Measurements from ENCODE around the gene RAB40C. TPM values are rescaled to one million over a fixed set of nuclear protein-coding genes. Genes with fewer than 3 reads are reported as not detected.

Gene RAB40C
- total and polyA plus RNA-seq, 2 donors: 20.1 to 43.3 TPM

GRCh38 chr16:632486-633335 is 42.8 kb downstream of the RAB40C start:
- H3K36me3 ChIP-seq (ENCODE audit: control insufficient read depth in 2 of 2, insufficient read depth in 2 of 2, low read length in 1 of 2): peaks cover 13 to 34% of the 10 kb centered on the region in 2 donors
- peaks cover 0 to 15% of the 10 kb centered on the region in 2 donors for H3K27me3 ChIP-seq (ENCODE audit: control insufficient read depth in 2 of 2, insufficient read depth in 1 of 2, low read length in 1 of 2)
- no peak overlapping the region for H3K27ac ChIP-seq (ENCODE audit: low read depth in 1 of 2, low read length in 1 of 2)
- peaks cover 7 to 31% of the 10 kb centered on the region in 2 donors for H3K4me1 ChIP-seq (ENCODE audit: control insufficient read depth in 2 of 2, insufficient read depth in 2 of 2, low read length in 2 of 2)
- H3K9me3 ChIP-seq (ENCODE audit: control insufficient read depth in 2 of 2, insufficient read depth in 1 of 2, low read length in 1 of 2): peaks cover 0 to 6% of the 10 kb centered on the region in 2 donors
- no peak overlapping the region for H3K4me3 ChIP-seq (ENCODE audit: low read length in 2 of 2)
- WGBS: 97% methylated on average over 67 of the region's 67 CpGs
- DNase-seq (ENCODE audit: low read depth in 6 of 9, low spot score in 9 of 9): no peak

DNA sequence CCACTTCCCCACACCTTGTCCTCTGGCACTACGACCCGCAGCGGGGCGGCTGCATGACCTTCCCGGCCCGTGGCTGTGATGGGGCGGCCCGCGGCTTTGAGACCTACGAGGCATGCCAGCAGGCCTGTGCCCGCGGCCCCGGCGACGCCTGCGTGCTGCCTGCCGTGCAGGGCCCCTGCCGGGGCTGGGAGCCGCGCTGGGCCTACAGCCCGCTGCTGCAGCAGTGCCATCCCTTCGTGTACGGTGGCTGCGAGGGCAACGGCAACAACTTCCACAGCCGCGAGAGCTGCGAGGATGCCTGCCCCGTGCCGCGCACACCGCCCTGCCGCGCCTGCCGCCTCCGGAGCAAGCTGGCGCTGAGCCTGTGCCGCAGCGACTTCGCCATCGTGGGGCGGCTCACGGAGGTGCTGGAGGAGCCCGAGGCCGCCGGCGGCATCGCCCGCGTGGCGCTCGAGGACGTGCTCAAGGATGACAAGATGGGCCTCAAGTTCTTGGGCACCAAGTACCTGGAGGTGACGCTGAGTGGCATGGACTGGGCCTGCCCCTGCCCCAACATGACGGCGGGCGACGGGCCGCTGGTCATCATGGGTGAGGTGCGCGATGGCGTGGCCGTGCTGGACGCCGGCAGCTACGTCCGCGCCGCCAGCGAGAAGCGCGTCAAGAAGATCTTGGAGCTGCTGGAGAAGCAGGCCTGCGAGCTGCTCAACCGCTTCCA is 43.6 kb downstream of the RAB40C start:
- H3K4me1 ChIP-seq (ENCODE audit: control insufficient read depth in 2 of 2, insufficient read depth in 2 of 2, low read length in 2 of 2): peaks cover 7 to 31% of the 10 kb centered on the region in 2 donors
- no peak overlapping the region for H3K4me3 ChIP-seq (ENCODE audit: low read length in 2 of 2)
- H3K27ac ChIP-seq (ENCODE audit: low read depth in 1 of 2, low read length in 1 of 2): no peak overlapping the region
- peaks cover 0 to 15% of the 10 kb centered on the region in 2 donors for H3K27me3 ChIP-seq (ENCODE audit: control insufficient read depth in 2 of 2, insufficient read depth in 1 of 2, low read length in 1 of 2)
- H3K36me3 ChIP-seq (ENCODE audit: control insufficient read depth in 2 of 2, insufficient read depth in 2 of 2, low read length in 1 of 2): peaks cover 6 to 26% of the 10 kb centered on the region in 2 donors
- no peak for DNase-seq (ENCODE audit: low read depth in 6 of 9, low spot score in 9 of 9)
- 99% methylated on average over 74 of the region's 74 CpGs for WGBS
- peaks cover 0 to 6% of the 10 kb centered on the region in 2 donors for H3K9me3 ChIP-seq (ENCODE audit: control insufficient read depth in 2 of 2, insufficient read depth in 1 of 2, low read length in 1 of 2)

- H3K4me1 ChIP-seq (ENCODE audit: control insufficient read depth in 2 of 2, insufficient read depth in 2 of 2, low read length in 2 of 2): peaks cover 7 to 31% of the 10 kb centered on the region in 2 donors
- no peak for DNase-seq (ENCODE audit: low read depth in 6 of 9, low spot score in 9 of 9)
- no peak overlapping the region for H3K4me3 ChIP-seq (ENCODE audit: low read length in 2 of 2)
- H3K36me3 ChIP-seq (ENCODE audit: control insufficient read depth in 2 of 2, insufficient read depth in 2 of 2, low read length in 1 of 2): peaks cover 6 to 20% of the 10 kb centered on the region in 2 donors
- H3K9me3 ChIP-seq (ENCODE audit: control insufficient read depth in 2 of 2, insufficient read depth in 1 of 2, low read length in 1 of 2): peaks cover 0 to 6% of the 10 kb centered on the region in 2 donors
- WGBS: 98% methylated on average over 22 of the region's 22 CpGs
- no peak overlapping the region for H3K27ac ChIP-seq (ENCODE audit: low read depth in 1 of 2, low read length in 1 of 2)
- H3K27me3 ChIP-seq (ENCODE audit: control insufficient read depth in 2 of 2, insufficient read depth in 1 of 2, low read length in 1 of 2): peaks cover 0 to 15% of the 10 kb centered on the region in 2 donors
Measured at GRCh38 chr16:634051-634670, 44.3 kb downstream of the RAB40C start.

- peaks cover 0 to 6% of the 10 kb centered on the region in 2 donors for H3K9me3 ChIP-seq (ENCODE audit: control insufficient read depth in 2 of 2, insufficient read depth in 1 of 2, low read length in 1 of 2)
- H3K27me3 ChIP-seq (ENCODE audit: control insufficient read depth in 2 of 2, insufficient read depth in 1 of 2, low read length in 1 of 2): peaks cover 0 to 14% of the 10 kb centered on the region in 2 donors
- no peak overlapping the region for H3K27ac ChIP-seq (ENCODE audit: low read depth in 1 of 2, low read length in 1 of 2)
- peaks cover 6 to 16% of the 10 kb centered on the region in 2 donors for H3K36me3 ChIP-seq (ENCODE audit: control insufficient read depth in 2 of 2, insufficient read depth in 2 of 2, low read length in 1 of 2)
- 95% methylated on average over 7 of the region's 7 CpGs for WGBS
- peaks cover 7 to 31% of the 10 kb centered on the region in 2 donors for H3K4me1 ChIP-seq (ENCODE audit: control insufficient read depth in 2 of 2, insufficient read depth in 2 of 2, low read length in 2 of 2)
- no peak for DNase-seq (ENCODE audit: low read depth in 6 of 9, low spot score in 9 of 9)
- H3K4me3 ChIP-seq (ENCODE audit: low read length in 2 of 2): no peak overlapping the region
Measured at GRCh38 chr16:634996-635395, 45.1 kb downstream of the RAB40C start.

GRCh38 chr16:635573-636205 is 45.8 kb downstream of the RAB40C start:
- Histone ChIP-seq H3K4me3 (ENCODE audit: low read length in 2 of 2) (peak overlapping the region; percentile 88 to 93), H3K36me3 (ENCODE audit: control insufficient read depth in 2 of 2, insufficient read depth in 2 of 2, low read length in 1 of 2) (peaks cover 6 to 16% of the 10 kb centered on the region in 2 donors), H3K4me1 (ENCODE audit: control insufficient read depth in 2 of 2, insufficient read depth in 2 of 2, low read length in 2 of 2) (peaks cover 7 to 26% of the 10 kb centered on the region in 2 donors), H3K27me3 (ENCODE audit: control insufficient read depth in 2 of 2, insufficient read depth in 1 of 2, low read length in 1 of 2) (peaks cover 2 to 12% of the 10 kb centered on the region in 2 donors), H3K9me3 (ENCODE audit: control insufficient read depth in 2 of 2, insufficient read depth in 1 of 2, low read length in 1 of 2) (peaks cover 0 to 6% of the 10 kb centered on the region in 2 donors), H3K27ac (ENCODE audit: low read depth in 1 of 2, low read length in 1 of 2) (peak overlapping the region in 1 of 2 donors; percentile 53)
- 6% methylated on average over 55 of the region's 55 CpGs for WGBS
- DNase-seq (ENCODE audit: low read depth in 6 of 9, low spot score in 9 of 9): no peak

DNA sequence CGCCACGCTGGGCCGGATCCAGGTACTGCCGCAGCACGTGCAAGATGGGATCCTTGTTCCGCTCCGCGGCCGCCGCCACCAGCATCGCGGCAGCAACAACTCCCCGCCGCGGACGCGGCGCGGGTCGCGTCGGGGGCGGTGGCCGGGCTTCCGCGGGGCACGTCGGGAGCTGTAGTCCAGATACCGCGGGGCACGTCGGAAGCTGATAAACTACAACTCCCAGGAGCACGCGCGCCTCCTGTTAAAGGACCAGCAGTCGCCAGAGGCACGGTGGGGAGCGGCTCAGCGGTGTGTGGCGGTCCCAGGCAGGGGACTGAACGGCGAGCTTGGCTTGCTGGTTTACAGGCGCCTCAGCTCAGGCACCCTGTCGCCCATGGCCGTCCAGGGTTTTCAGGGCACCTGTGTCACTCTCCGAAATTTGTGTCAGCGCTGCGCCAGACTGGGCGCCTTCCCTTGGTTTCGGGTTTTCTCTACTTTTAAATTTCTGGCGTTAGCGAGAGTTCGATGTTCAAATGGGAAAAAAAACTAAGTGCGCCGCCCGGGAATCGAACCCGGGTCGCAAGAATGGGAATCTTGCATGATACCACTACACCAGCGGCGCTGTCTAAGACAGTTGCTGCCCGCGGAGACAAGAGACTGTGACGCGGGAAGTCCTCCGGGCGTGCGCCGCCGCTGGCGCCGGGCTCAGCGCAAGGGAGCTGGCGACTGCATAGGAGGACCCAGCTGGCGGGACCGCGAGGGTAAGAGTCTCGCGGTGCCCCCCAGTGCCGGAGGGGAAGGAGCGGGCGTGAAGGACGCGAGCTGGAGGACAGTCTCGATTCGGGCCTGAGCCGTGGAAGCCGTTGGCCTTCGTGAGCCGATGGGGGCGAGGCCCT is 46.6 kb downstream of the RAB40C start, which contains the start of gene METTL26:
Gene METTL26 (minus strand): TSS at position 100 of the 875 bp plus-strand sequence. CDS start 15 bp downstream, at position 85.
- peaks cover 0 to 6% of the 10 kb centered on the region in 2 donors for H3K9me3 ChIP-seq (ENCODE audit: control insufficient read depth in 2 of 2, insufficient read depth in 1 of 2, low read length in 1 of 2)
- H3K27ac ChIP-seq (ENCODE audit: low read depth in 1 of 2, low read length in 1 of 2): peak within 1 kb of the TSS; percentile 98 to 100
- peaks cover 5 to 13% of the 10 kb centered on the region in 2 donors for H3K27me3 ChIP-seq (ENCODE audit: control insufficient read depth in 2 of 2, insufficient read depth in 1 of 2, low read length in 1 of 2)
- peak; percentile 79 to 97 (median 91) for DNase-seq (ENCODE audit: low read depth in 6 of 9, low spot score in 9 of 9)
- peaks cover 9 to 27% of the 10 kb centered on the region in 2 donors for H3K4me1 ChIP-seq (ENCODE audit: control insufficient read depth in 2 of 2, insufficient read depth in 2 of 2, low read length in 2 of 2)
- peak within 1 kb of the TSS; percentile 88 to 93 for H3K4me3 ChIP-seq (ENCODE audit: low read length in 2 of 2)
- under 1% methylated on average over 91 of the region's 91 CpGs for WGBS
- H3K36me3 ChIP-seq (ENCODE audit: control insufficient read depth in 2 of 2, insufficient read depth in 2 of 2, low read length in 1 of 2): peaks cover 6 to 16% of the 10 kb centered on the region in 2 donors

GRCh38 chr16:637081-638018 is 47.5 kb downstream of the RAB40C start:
- DNase-seq (ENCODE audit: low read depth in 6 of 9, low spot score in 9 of 9): peak in 5 of 9 donors; percentile 40 to 87 (median 83)
- WGBS: 18% methylated on average over 53 of the region's 53 CpGs
- Histone ChIP-seq H3K27me3 (ENCODE audit: control insufficient read depth in 2 of 2, insufficient read depth in 1 of 2, low read length in 1 of 2) (peaks cover 14 to 16% of the 10 kb centered on the region in 2 donors), H3K9me3 (ENCODE audit: control insufficient read depth in 2 of 2, insufficient read depth in 1 of 2, low read length in 1 of 2) (peaks cover 0 to 6% of the 10 kb centered on the region in 2 donors), H3K4me3 (ENCODE audit: low read length in 2 of 2) (peak overlapping the region; percentile 88 to 93), H3K36me3 (ENCODE audit: control insufficient read depth in 2 of 2, insufficient read depth in 2 of 2, low read length in 1 of 2) (peaks cover 6 to 16% of the 10 kb centered on the region in 2 donors), H3K4me1 (ENCODE audit: control insufficient read depth in 2 of 2, insufficient read depth in 2 of 2, low read length in 2 of 2) (peaks cover 16 to 29% of the 10 kb centered on the region in 2 donors), H3K27ac (ENCODE audit: low read depth in 1 of 2, low read length in 1 of 2) (peak overlapping the region; percentile 98 to 100)
